ENCODE measurements around the gene ART1.

ART1 gene

GRCh38 chr11:3662856-3663255 lies 17.9 kb downstream of the ART1 start:
- no peak for DNase-seq (ENCODE audit: extremely low read depth, low read depth)
- TF ChIP-seq CTCF (IDR thresholded peaks at IDR 0.05; ENCODE audit: low read depth, low read length): no peak

GRCh38 chr11:3664032-3664630 lies 19.2 kb downstream of the ART1 start:
- DNase-seq (ENCODE audit: extremely low read depth, low read depth): no peak
- TF ChIP-seq CTCF (IDR thresholded peaks at IDR 0.05; ENCODE audit: low read depth, low read length): no peak

- no peak for DNase-seq (ENCODE audit: extremely low read depth, low read depth)
- no peak for TF ChIP-seq CTCF (IDR thresholded peaks at IDR 0.05; ENCODE audit: low read depth, low read length)
These were observed 20.6 kb downstream of the ART1 start for GRCh38 chr11:3665336-3666022.

GRCh38 chr11:3666023-3666530 lies 21.1 kb downstream of the ART1 start:
- TF ChIP-seq CTCF (IDR thresholded peaks at IDR 0.05; ENCODE audit: low read depth, low read length): no peak
- no peak for DNase-seq (ENCODE audit: extremely low read depth, low read depth)

GRCh38 chr11:3667149-3668035 lies 22.5 kb downstream of the ART1 start:
- DNase-seq (ENCODE audit: extremely low read depth, low read depth): no peak
- no peak for TF ChIP-seq CTCF (IDR thresholded peaks at IDR 0.05; ENCODE audit: low read depth, low read length)

- no peak for TF ChIP-seq CTCF (IDR thresholded peaks at IDR 0.05; ENCODE audit: low read depth, low read length)
- no peak for DNase-seq (ENCODE audit: extremely low read depth, low read depth)
These were observed 24.2 kb downstream of the ART1 start for GRCh38 chr11:3669128-3669527.

All from AG09319 (cell line).